Fibroblast of the aortic adventitia (primary cell): ENCODE data around the gene ZNFX1. TPM values are rescaled to one million over a fixed set of nuclear protein-coding genes. Genes with fewer than 3 reads are reported as not detected.

ENCODE experiments used
- DNase-seq: peaks from one replicate; pipeline ENCODE4 v3.0.0-alpha.2; 2010; ENCODE audit warnings: low read depth
- H3K4me3 ChIP-seq: 2 replicates; pipeline ENCODE4 v1.5.1; 2011; ENCODE audit warnings: low read depth, mild to moderate bottlenecking, control low read depth, low read length, moderate library complexity
- total RNA-seq: library from RNA; depleted of rRNA; stranded (reverse); fragments of >200 nt; gene quantifications from 2 replicates; pipeline ENCODE4 v1.2.3, GENCODE V29; 2012; ENCODE audit warnings: low replicate concordance
- TF ChIP-seq, protein P1 (sequence below): IDR thresholded peaks from 2 replicates; pipeline ENCODE4 v1.5.1; 2011; ENCODE audit warnings: mild to moderate bottlenecking, low read length, control low read depth, inconsistent platforms; ENCODE audit not compliant: insufficient read depth

Gene ZNFX1
- total RNA-seq, 1 donor = 54.5 TPM

- DNase-seq = no peak
- TF ChIP-seq, protein P1, sequence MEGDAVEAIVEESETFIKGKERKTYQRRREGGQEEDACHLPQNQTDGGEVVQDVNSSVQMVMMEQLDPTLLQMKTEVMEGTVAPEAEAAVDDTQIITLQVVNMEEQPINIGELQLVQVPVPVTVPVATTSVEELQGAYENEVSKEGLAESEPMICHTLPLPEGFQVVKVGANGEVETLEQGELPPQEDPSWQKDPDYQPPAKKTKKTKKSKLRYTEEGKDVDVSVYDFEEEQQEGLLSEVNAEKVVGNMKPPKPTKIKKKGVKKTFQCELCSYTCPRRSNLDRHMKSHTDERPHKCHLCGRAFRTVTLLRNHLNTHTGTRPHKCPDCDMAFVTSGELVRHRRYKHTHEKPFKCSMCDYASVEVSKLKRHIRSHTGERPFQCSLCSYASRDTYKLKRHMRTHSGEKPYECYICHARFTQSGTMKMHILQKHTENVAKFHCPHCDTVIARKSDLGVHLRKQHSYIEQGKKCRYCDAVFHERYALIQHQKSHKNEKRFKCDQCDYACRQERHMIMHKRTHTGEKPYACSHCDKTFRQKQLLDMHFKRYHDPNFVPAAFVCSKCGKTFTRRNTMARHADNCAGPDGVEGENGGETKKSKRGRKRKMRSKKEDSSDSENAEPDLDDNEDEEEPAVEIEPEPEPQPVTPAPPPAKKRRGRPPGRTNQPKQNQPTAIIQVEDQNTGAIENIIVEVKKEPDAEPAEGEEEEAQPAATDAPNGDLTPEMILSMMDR = no peak
- H3K4me3 ChIP-seq = no peak overlapping the region
These were observed 43.0 kb downstream of the ZNFX1 start for GRCh38 chr20:49234831-49235230.

- H3K4me3 ChIP-seq = no peak overlapping the region
- no peak for DNase-seq
- TF ChIP-seq, protein P1 = no peak
These were observed 44.6 kb downstream of the ZNFX1 start for GRCh38 chr20:49233226-49233625.

DNA sequence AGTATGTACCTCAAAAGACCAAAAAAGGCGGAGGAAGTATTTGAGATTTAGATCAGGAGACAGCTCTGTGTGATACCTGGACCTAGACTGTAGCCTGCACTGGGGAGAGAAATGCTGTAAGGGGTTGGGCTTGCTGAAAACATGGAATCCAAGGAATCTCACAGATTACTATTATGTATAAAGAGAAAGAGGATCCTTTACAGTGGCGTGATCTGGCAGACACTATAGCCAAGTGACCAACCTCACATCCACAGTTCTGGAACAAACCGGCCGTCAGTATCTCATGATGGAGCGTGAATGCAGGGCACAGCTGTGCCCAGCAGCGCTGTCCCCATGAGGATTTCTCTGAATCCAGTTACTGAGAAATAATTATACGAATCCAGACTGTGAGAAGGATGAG, 46.4 kb downstream of the ZNFX1 start:
- TF ChIP-seq, protein P1 = no peak
- DNase-seq = no peak
- no peak overlapping the region for H3K4me3 ChIP-seq

DNA sequence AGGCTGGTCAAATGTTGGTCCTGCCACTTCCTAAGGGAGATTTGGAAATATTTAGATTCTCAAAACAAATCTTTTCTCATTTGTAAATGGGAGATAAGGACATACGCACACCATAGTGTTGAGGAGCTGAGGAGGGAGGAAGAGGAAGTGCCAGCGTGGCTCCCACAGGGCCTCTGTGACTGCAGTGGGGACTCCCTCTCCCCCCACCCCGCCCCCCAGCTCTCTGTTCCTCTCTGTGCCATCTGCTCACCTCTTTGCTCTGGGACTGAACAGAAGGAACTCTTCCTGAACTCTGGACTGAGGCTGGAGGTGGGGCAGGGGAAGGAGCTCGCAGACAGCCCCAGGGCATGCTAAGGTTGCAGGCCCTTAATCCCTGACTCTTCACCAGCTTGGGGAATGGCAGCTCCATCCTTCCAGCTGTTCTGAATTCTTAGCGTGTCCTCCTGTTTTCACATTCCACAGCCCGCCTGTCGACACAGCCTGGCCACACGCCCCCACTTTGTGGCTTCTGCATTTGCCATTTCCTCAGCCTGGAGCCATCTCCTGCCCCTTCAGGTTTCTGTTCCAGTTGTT, 47.2 kb downstream of the ZNFX1 start:
- DNase-seq = no peak
- TF ChIP-seq, protein P1 = no peak
- no peak overlapping the region for H3K4me3 ChIP-seq

- DNase-seq = no peak
- no peak overlapping the region for H3K4me3 ChIP-seq
- TF ChIP-seq, protein P1 = no peak
These were observed 47.8 kb downstream of the ZNFX1 start for GRCh38 chr20:49230021-49230420.

DNA sequence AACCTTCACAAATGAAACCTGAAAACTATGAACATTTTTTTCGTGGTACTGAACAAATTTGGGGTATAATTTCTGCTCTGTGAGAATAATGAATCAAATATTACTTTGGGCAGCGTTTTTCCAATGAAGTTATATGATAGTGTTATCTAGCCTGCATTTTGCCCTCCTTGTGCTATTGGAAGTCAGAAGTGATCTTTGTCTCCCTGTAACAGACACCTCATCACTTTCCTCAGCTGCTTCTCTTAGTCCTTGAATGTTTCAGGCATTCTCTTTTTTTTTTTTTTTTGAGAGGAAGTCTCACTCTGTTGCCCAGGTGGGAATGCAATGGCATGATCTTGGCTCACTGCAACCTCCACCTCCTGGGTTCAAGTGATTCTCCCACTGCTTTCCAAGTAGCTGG, 48.5 kb downstream of the ZNFX1 start:
- DNase-seq = no peak
- TF ChIP-seq, protein P1 = no peak
- no peak overlapping the region for H3K4me3 ChIP-seq

DNA sequence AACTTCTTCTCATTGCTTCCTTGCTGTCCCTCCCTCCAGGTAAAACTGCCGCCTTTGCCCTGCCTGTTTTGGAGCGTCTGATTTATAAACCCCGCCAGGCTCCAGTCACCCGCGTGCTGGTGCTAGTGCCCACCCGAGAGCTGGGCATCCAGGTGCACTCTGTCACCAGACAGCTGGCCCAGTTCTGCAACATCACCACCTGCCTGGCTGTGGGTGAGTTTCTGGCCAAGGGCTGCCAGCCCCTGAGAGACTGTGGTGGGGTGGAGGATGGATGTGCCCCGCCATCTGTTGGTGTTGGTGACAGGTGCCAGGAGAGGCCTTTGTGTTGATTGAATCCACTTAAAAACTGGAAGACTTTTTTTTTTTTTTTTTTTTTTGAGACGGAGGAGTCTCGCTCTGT, 49.2 kb downstream of the ZNFX1 start:
- H3K4me3 ChIP-seq = no peak overlapping the region
- TF ChIP-seq, protein P1 = no peak
- DNase-seq = no peak
